Mucosa of descending colon (tissue), 3 donors: ENCODE measurements around the gene GLIPR1. TPM values are rescaled to one million over a fixed set of nuclear protein-coding genes. Genes with fewer than 3 reads are reported as not detected.
A peak's percentile ranks its signal among the peaks of the same experiment; 100 is the strongest.

ENCODE experiments used
- ATAC-seq: fragments of 200-7000 bp; cut with Tn5 transposase; one replicate; pipeline ENCODE4 v1.9.1; 2020; ENCODE audit warnings: mild to moderate bottlenecking, moderate library complexity
- DNase-seq, 3 donors: peaks; one replicate each; pipeline ENCODE4 v3.0.0-alpha.2; 2020
- H3K36me3 ChIP-seq: fragments of 200-600 bp; one replicate; pipeline ENCODE4 v1.8.0; 2021; ENCODE audit warnings: low read depth, mild to moderate bottlenecking
- H3K4me1 ChIP-seq: fragments of 200-600 bp; one replicate; pipeline ENCODE4 v1.8.0; 2021; ENCODE audit warnings: low read depth, mild to moderate bottlenecking
- H3K4me3 ChIP-seq: fragments of 200-600 bp; one replicate; pipeline ENCODE4 v1.8.0; 2021; ENCODE audit warnings: mild to moderate bottlenecking
- H3K9me3 ChIP-seq: fragments of 200-600 bp; one replicate; pipeline ENCODE4 v1.8.0; 2021; ENCODE audit warnings: mild to moderate bottlenecking
- CTCF ChIP-seq: fragments of 200-600 bp; IDR thresholded peaks from one replicate; pipeline ENCODE4 v1.8.0; 2022; ENCODE audit warnings: antibody characterized with exemption, mild to moderate bottlenecking
- intact Hi-C, 2 donors: fragments of 100-400 bp; cut with DNase I in 1 of 2; cut with micrococcal nuclease in 1 of 2; formaldehyde crosslinking; loops; one replicate each; pipeline versions ENCODE4 v1.11.0 to v1.11.1; 2022; cut with DNase I, micrococcal nuclease
- total RNA-seq, 3 donors: library from RNA; stranded (reverse); fragmentation: NEBNext Ultra II Directional in 2 of 3; extraction: Animal tissue kit (Norgen Biotek cat#: 25700) in 2 of 3; gene quantifications; one replicate each; pipeline versions ENCODE4 v1.2.1 to v1.2.4, GENCODE V29; 2021 to 2023
- donor health status: DM: no; HTN: no; CAD: no; lungs with moderate emphysema.
- donor health status: DM: no; HTN: no; CAD: no.
- donor health status: DM: no; HTN: yes; CAD: no.

GLIPR1 gene
- total RNA-seq, 3 donors from 2014 or later: 3.8 to 20.1 (median 10.1) TPM

GRCh38 chr12:75460204-75460603, 20.4 kb upstream of the GLIPR1 start:
- H3K9me3 ChIP-seq: peaks cover 9% of the 10 kb centered on the region
- no peak for ATAC-seq
- intact Hi-C loops: no loop called here
- no peaks in the 10 kb centered on the region for H3K36me3 ChIP-seq
- H3K4me1 ChIP-seq: no peaks in the 10 kb centered on the region
- DNase-seq: no peak
- no peak overlapping the region for H3K4me3 ChIP-seq
- TF ChIP-seq CTCF: no peak

GRCh38 chr12:75471902-75472890, 8.4 kb upstream of the GLIPR1 start:
- no peak for DNase-seq
- Histone ChIP-seq H3K4me1 (no peaks in the 10 kb centered on the region), H3K4me3 (no peak overlapping the region), H3K36me3 (no peaks in the 10 kb centered on the region), H3K9me3 (no peaks in the 10 kb centered on the region)
- ATAC-seq: peak; percentile 50
- no peak for TF ChIP-seq CTCF
- intact Hi-C loops: no loop called here

- no peak overlapping the region for H3K4me3 ChIP-seq
- DNase-seq: no peak
- ATAC-seq: no peak
- no peaks in the 10 kb centered on the region for H3K4me1 ChIP-seq
- TF ChIP-seq CTCF: no peak
- no peaks in the 10 kb centered on the region for H3K36me3 ChIP-seq
- no peaks in the 10 kb centered on the region for H3K9me3 ChIP-seq
- intact Hi-C loops: no loop called here
Observed at GRCh38 chr12:75474116-75474515, 6.4 kb upstream of the GLIPR1 start.

- TF ChIP-seq CTCF: no peak
- Histone ChIP-seq H3K9me3 (no peaks in the 10 kb centered on the region), H3K4me3 (no peak overlapping the region), H3K36me3 (no peaks in the 10 kb centered on the region), H3K4me1 (no peaks in the 10 kb centered on the region)
- ATAC-seq: no peak
- intact Hi-C loops: no loop called here
- no peak for DNase-seq
Observed at GRCh38 chr12:75476071-75476470, 4.5 kb upstream of the GLIPR1 start.

GRCh38 chr12:75477137-75477536, 3.4 kb upstream of the GLIPR1 start:
- ATAC-seq (no peak), DNase-seq (no peak)
- TF ChIP-seq CTCF: no peak
- Histone ChIP-seq H3K4me1 (no peaks in the 10 kb centered on the region), H3K36me3 (no peaks in the 10 kb centered on the region), H3K4me3 (no peak overlapping the region), H3K9me3 (no peaks in the 10 kb centered on the region)
- intact Hi-C loops: no loop called here
